T-helper 22 cell (primary cell): Measurements from ENCODE around the gene F12.

Source experiments
- DNase-seq: peaks from one replicate; pipeline ENCODE4 v3.0.0-alpha.2; 2020; ENCODE audit warnings: low read depth

Gene F12

GRCh38 chr5:177446200-177447065 lies 37.1 kb upstream of the F12 start, which contains the start of gene PRR7:
PRR7 (plus strand) TSS chr5:177446814; CDS start chr5:177455068, 8,254 bp downstream.
- DNase-seq = peak; percentile 57

GRCh38 chr5:177445917-177446199 lies 36.5 kb upstream of the F12 start:
- no peak for DNase-seq

GRCh38 chr5:177445052-177445916 lies 35.9 kb upstream of the F12 start:
- DNase-seq = peak; percentile 52

GRCh38 chr5:177444106-177445051 lies 35.0 kb upstream of the F12 start:
- peak; percentile 47 for DNase-seq

GRCh38 chr5:177443144-177443983 lies 34.0 kb upstream of the F12 start:
- DNase-seq = no peak

GRCh38 chr5:177442066-177442826 lies 32.9 kb upstream of the F12 start:
- DNase-seq = no peak

- DNase-seq = no peak
Measured at GRCh38 chr5:177440990-177441780, 31.8 kb upstream of the F12 start.

- peak; percentile 79 for DNase-seq
Measured at GRCh38 chr5:177440211-177440989, 31.0 kb upstream of the F12 start.

GRCh38 chr5:177439518-177440053 lies 30.2 kb upstream of the F12 start:
- no peak for DNase-seq

GRCh38 chr5:177438468-177438867 lies 29.1 kb upstream of the F12 start:
- no peak for DNase-seq

- no peak for DNase-seq
Measured at GRCh38 chr5:177437623-177438022, 28.3 kb upstream of the F12 start.

- no peak for DNase-seq
Measured at GRCh38 chr5:177435847-177436536, 26.6 kb upstream of the F12 start.

- no peak for DNase-seq
Measured at GRCh38 chr5:177434942-177435738, 25.8 kb upstream of the F12 start.

GRCh38 chr5:177434437-177434836 lies 25.1 kb upstream of the F12 start:
- peak; percentile 48 for DNase-seq

GRCh38 chr5:177433658-177434217 lies 24.4 kb upstream of the F12 start:
- no peak for DNase-seq

GRCh38 chr5:177432839-177433657 lies 23.7 kb upstream of the F12 start:
- DNase-seq = no peak
